ENCODE results near the gene GALNT16.

- TF ChIP-seq CTCF (conservative IDR thresholded peaks at IDR 0.05; ENCODE audit: low read depth, low read length) (no peak), EZH2phosphoT487 (IDR thresholded peaks at IDR 0.05; ENCODE audit: borderline replicate concordance, low read length) (no peak)
Observed at GRCh38 chr14:69344171-69344570, 84.2 kb downstream of the GALNT16 start.

All from PC-3 (cell line).